Stomach (tissue), 4 donors: ENCODE measurements around the gene RNASEH2C.

Experiments used
- CTCF ChIP-seq, 7 experiments: fragments of 450-650 bp in 4 of 7; fragments of 200-600 bp in 3 of 7; sonication (generic) in 3 of 7; IDR thresholded peaks; one replicate each; pipeline ENCODE4 v1.5.1; 2016 to 2019; ENCODE audit warnings: antibody characterized with exemption in 7 of 7, control low read depth in 2 of 7, mild to moderate bottlenecking in 1 of 7
- EP300 ChIP-seq: sonication (generic); formaldehyde crosslinking; IDR thresholded peaks from one replicate; pipeline ENCODE4 v1.6.1; 2017; ENCODE audit warnings: antibody characterized with exemption
- POLR2AphosphoS5 ChIP-seq, 3 donors: sonication (generic); formaldehyde crosslinking; IDR thresholded peaks; one replicate each; pipeline ENCODE4 v1.6.1; 2016; ENCODE audit warnings: antibody characterized with exemption in 3 of 3

GRCh38 chr11:65745049-65745448 is 24.5 kb upstream of the RNASEH2C start:
- TF ChIP-seq EP300 (no peak), CTCF (IDR thresholded peaks at IDR 0.05) (no peak), POLR2AphosphoS5 (IDR thresholded peaks at IDR 0.05) (no peak)
